ENCODE data around the gene HAND2.

Gene HAND2

GRCh38 chr4:173519111-173520101 is 10.6 kb downstream of the HAND2 start:
- no peak for DNase-seq

GRCh38 chr4:173518425-173519102 is 11.5 kb downstream of the HAND2 start:
- no peak for DNase-seq

- no peak for DNase-seq
Observed at GRCh38 chr4:173517781-173518424, 12.1 kb downstream of the HAND2 start.

- DNase-seq, result no peak
Observed at GRCh38 chr4:173516621-173517524, 13.2 kb downstream of the HAND2 start.

- DNase-seq, result no peak
Observed at GRCh38 chr4:173515458-173515857, 14.6 kb downstream of the HAND2 start.

- DNase-seq, result no peak
Observed at GRCh38 chr4:173514641-173515217, 15.3 kb downstream of the HAND2 start.

- DNase-seq, result no peak
Observed at GRCh38 chr4:173513651-173514050, 16.4 kb downstream of the HAND2 start.

GRCh38 chr4:173511787-173512361 is 18.2 kb downstream of the HAND2 start:
- DNase-seq, result no peak

GRCh38 chr4:173509036-173510001 is 20.7 kb downstream of the HAND2 start:
- DNase-seq, result no peak

GRCh38 chr4:173508386-173509035 is 21.5 kb downstream of the HAND2 start:
- no peak for DNase-seq

GRCh38 chr4:173507471-173508385 is 22.3 kb downstream of the HAND2 start:
- no peak for DNase-seq

- no peak for DNase-seq
Observed at GRCh38 chr4:173506597-173507211, 23.3 kb downstream of the HAND2 start.

- no peak for DNase-seq
Observed at GRCh38 chr4:173505924-173506518, 24.0 kb downstream of the HAND2 start.

GRCh38 chr4:173504181-173504503 is 25.9 kb downstream of the HAND2 start:
- no peak for DNase-seq

- DNase-seq, result no peak
Observed at GRCh38 chr4:173503330-173504180, 26.5 kb downstream of the HAND2 start.

- no peak for DNase-seq
Observed at GRCh38 chr4:173502282-173502681, 27.7 kb downstream of the HAND2 start.

GRCh38 chr4:173501592-173502150 is 28.4 kb downstream of the HAND2 start:
- no peak for DNase-seq

Data from DMS 273 treated with DMSO at 0.1 percent for 48 hours (cell line).